ENCODE data around the gene A2M.

DNA sequence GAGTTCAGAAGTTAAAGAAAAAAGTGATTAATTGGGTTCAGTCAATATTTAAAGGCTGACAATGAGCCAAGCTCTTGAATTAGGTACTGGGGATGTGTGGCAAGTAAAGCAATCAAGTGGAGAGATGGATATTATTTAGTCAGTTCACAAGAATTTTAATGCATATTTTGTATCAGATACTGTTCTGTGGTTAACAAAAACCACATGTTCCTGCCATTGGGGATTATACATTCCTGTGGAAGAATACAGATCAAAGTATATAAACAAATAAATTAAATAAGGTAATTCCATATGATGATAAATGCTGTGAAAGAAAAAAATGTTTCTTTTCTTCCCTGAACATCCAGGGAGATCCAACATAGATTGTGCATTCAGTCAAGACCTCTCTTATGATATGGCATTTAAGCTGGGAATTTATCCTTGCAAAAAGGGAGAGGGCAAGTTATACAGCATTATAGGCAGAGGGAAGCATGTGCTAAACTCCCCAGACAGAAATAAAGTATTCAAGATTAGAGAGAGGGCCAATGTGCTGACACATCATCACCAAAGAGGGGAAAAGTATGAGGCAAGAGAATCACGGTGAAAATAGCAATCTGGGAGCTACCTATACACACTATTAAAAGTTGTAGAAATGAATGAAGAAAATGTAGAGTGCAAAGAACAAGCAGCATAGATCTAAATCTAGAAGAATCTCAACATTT lies 17.6 kb upstream of the A2M start:
- TF ChIP-seq EZH2phosphoT487 (IDR thresholded peaks at IDR 0.05; ENCODE audit: low read depth, severe bottlenecking, unreplicated experiment) (no peak), EZH2 (IDR thresholded peaks at IDR 0.05; ENCODE audit: borderline replicate concordance) (no peak)
- TF ChIP-seq, protein P1, sequence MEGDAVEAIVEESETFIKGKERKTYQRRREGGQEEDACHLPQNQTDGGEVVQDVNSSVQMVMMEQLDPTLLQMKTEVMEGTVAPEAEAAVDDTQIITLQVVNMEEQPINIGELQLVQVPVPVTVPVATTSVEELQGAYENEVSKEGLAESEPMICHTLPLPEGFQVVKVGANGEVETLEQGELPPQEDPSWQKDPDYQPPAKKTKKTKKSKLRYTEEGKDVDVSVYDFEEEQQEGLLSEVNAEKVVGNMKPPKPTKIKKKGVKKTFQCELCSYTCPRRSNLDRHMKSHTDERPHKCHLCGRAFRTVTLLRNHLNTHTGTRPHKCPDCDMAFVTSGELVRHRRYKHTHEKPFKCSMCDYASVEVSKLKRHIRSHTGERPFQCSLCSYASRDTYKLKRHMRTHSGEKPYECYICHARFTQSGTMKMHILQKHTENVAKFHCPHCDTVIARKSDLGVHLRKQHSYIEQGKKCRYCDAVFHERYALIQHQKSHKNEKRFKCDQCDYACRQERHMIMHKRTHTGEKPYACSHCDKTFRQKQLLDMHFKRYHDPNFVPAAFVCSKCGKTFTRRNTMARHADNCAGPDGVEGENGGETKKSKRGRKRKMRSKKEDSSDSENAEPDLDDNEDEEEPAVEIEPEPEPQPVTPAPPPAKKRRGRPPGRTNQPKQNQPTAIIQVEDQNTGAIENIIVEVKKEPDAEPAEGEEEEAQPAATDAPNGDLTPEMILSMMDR (IDR thresholded peaks at IDR 0.05; ENCODE audit: poor library complexity) = no peak
